ENCODE data around the gene MINPP1.
"Not testable (repeated sequence)": the region's sequence is repeated elsewhere in the genome, so short reads cannot be mapped to it uniquely, and the experiment has no call there.

The MINPP1 gene

DNA sequence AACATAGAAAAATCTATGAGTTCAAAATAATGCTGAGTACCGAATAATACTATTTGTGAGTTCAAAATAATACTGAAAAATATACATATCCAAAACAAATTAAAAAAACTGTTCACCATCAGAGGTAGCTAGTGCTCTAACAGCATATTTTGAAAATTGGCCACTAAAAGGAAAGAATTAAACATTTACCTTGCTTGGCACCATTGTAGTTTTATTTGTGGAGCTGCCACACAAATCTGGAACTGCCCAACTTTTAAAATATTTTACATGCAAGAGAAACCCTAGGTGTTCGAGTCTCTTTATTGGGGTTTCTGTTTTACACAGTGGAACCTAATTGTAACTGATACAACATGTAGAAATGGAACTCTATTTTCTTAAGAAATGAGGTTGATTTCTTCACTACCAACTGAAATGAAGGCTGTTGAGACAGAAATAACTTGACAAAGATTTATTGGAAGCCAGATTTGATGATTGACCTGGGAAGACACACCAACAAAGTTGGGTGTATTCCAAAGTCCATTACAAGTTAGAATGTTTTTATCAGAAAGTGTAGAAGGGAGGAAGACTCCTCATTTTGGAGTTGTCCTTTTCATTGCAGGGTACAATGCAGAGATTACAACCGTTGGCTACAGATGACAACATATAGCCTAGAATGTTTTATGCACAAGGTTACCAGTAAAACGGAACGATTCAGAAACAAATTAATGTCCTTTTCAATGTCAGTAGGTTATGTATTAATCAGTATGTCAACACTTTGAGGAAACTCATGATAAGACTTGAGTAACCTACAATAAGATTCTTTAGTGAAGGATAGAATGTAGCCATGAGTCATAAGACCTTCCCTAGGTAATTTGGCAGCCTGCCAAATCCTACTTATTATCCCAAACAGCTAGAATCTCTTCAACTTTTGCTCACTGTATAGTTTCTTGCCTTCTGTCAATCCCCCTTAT, 81.1 kb downstream of the MINPP1 start:
- peak overlapping the region; percentile 34 to 46 for H3K4me3 ChIP-seq (ENCODE audit: low read depth in 1 of 2, low read length in 2 of 2)
- no peak overlapping the region for H3K27ac ChIP-seq (ENCODE audit: low read depth, low read length)
- no peaks in the 10 kb centered on the region for H3K36me3 ChIP-seq (ENCODE audit: control insufficient read depth in 1 of 2, insufficient read depth in 2 of 2, low read length in 2 of 2)
- H3K27me3 ChIP-seq (ENCODE audit: control insufficient read depth in 1 of 2, insufficient read depth in 2 of 2, low read length in 2 of 2) = no peaks in the 10 kb centered on the region
- no peak overlapping the region for H3K9ac ChIP-seq (ENCODE audit: low read depth in 1 of 2, low read length in 2 of 2)
- no peaks in the 10 kb centered on the region for H3K9me3 ChIP-seq (ENCODE audit: control insufficient read depth in 1 of 2, low read length in 2 of 2)
- peaks cover 5 to 32% of the 10 kb centered on the region in 2 donors for H3K4me1 ChIP-seq (ENCODE audit: control insufficient read depth in 1 of 2, insufficient read depth in 2 of 2, low read length in 2 of 2)

DNA sequence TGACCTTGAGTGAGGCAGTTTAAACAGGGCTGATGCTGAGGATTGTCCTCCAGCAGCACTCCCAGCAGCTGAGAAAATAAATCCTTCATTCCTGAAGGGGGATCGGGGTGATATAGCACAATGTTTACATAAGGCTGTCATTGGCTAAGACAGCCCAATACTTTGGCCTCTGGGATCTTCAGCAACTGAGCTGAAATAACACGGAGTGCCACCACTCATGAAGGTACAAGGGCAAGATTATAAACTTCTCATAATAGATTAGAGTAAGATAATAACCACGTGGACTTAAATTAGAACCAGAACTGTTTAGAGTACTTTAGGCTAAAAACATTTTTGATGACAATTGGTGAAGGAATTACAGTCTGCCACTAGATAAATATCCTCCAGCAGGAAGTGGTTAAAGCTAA, 85.0 kb downstream of the MINPP1 start:
- Histone ChIP-seq H3K4me3 (ENCODE audit: low read depth in 1 of 2, low read length in 2 of 2) (no peak overlapping the region), H3K4me1 (ENCODE audit: control insufficient read depth in 1 of 2, insufficient read depth in 2 of 2, low read length in 2 of 2) (peaks cover 5 to 38% of the 10 kb centered on the region in 2 donors), H3K36me3 (ENCODE audit: control insufficient read depth in 1 of 2, insufficient read depth in 2 of 2, low read length in 2 of 2) (no peaks in the 10 kb centered on the region), H3K27ac (ENCODE audit: low read depth, low read length) (no peak overlapping the region), H3K9me3 (ENCODE audit: control insufficient read depth in 1 of 2, low read length in 2 of 2) (no peaks in the 10 kb centered on the region), H3K9ac (ENCODE audit: low read depth in 1 of 2, low read length in 2 of 2) (no peak overlapping the region), H3K27me3 (ENCODE audit: control insufficient read depth in 1 of 2, insufficient read depth in 2 of 2, low read length in 2 of 2) (no peaks in the 10 kb centered on the region)

DNA sequence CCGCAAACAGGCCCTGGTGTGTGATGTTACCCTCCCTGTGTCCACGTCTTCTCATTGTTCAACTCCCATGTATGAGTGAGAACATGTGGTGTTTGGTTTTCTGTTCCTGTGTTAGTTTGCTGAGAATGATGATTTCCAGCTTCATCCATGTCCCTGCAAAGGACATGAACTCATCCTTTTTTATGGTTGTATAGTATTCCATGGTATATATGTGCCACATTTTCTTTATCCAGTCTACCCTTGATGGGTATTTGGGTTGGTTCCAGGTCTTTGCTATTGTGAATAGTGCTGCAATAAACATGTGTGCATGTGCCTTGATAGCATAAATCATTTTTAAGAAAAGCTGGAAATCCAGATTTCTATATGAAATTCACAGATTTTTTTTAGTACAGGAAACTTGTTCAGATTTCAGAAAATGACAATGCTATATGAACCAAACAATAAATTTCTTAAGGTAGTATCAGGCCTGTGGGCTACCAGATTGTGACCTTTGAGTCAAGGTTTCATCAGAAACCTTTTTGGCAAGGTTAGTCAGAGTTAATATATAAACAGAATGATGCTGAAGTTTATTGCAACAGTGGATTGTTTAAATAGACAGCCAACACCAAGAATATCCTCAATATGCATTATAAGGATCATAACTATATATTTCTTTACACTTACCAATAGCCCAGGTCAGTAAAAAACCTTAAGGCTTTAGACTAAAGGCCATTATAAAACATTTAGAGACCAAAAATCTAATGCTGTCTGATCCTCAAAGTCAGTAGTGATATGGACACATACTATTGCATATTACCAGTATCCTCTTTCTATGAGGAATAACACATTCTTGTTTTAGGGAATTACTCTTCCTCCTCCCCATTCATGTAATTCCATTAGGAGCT, 86.3 kb downstream of the MINPP1 start:
- Histone ChIP-seq H3K9ac (ENCODE audit: low read depth in 1 of 2, low read length in 2 of 2) (no peak overlapping the region), H3K27ac (ENCODE audit: low read depth, low read length) (no peak overlapping the region), H3K4me1 (ENCODE audit: control insufficient read depth in 1 of 2, insufficient read depth in 2 of 2, low read length in 2 of 2) (peaks cover 5 to 33% of the 10 kb centered on the region in 2 donors), H3K9me3 (ENCODE audit: control insufficient read depth in 1 of 2, low read length in 2 of 2) (no peaks in the 10 kb centered on the region), H3K4me3 (ENCODE audit: low read depth in 1 of 2, low read length in 2 of 2) (no peak overlapping the region), H3K27me3 (ENCODE audit: control insufficient read depth in 1 of 2, insufficient read depth in 2 of 2, low read length in 2 of 2) (no peaks in the 10 kb centered on the region), H3K36me3 (ENCODE audit: control insufficient read depth in 1 of 2, insufficient read depth in 2 of 2, low read length in 2 of 2) (no peaks in the 10 kb centered on the region)

DNA sequence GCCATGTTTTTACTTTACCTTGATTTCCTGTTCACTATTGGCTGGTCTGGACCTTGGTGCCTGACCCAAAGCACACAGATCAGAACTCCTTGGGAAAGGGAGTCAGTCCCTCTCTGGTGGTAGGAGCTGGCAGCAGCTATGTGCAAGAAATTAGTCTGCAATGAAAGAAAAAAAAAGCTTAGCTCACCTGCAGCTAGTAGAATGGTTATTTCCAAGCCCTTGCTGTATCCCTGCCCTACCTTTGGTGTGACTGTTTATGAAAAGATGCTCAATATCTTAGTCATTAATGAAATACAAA, 86.8 kb downstream of the MINPP1 start:
- Histone ChIP-seq H3K4me1 (ENCODE audit: control insufficient read depth in 1 of 2, insufficient read depth in 2 of 2, low read length in 2 of 2) (peaks cover 5 to 31% of the 10 kb centered on the region in 2 donors), H3K36me3 (ENCODE audit: control insufficient read depth in 1 of 2, insufficient read depth in 2 of 2, low read length in 2 of 2) (no peaks in the 10 kb centered on the region), H3K27ac (ENCODE audit: low read depth, low read length) (no peak overlapping the region), H3K9ac (ENCODE audit: low read depth in 1 of 2, low read length in 2 of 2) (no peak overlapping the region), H3K9me3 (ENCODE audit: control insufficient read depth in 1 of 2, low read length in 2 of 2) (no peaks in the 10 kb centered on the region), H3K27me3 (ENCODE audit: control insufficient read depth in 1 of 2, insufficient read depth in 2 of 2, low read length in 2 of 2) (no peaks in the 10 kb centered on the region), H3K4me3 (ENCODE audit: low read depth in 1 of 2, low read length in 2 of 2) (no peak overlapping the region)

DNA sequence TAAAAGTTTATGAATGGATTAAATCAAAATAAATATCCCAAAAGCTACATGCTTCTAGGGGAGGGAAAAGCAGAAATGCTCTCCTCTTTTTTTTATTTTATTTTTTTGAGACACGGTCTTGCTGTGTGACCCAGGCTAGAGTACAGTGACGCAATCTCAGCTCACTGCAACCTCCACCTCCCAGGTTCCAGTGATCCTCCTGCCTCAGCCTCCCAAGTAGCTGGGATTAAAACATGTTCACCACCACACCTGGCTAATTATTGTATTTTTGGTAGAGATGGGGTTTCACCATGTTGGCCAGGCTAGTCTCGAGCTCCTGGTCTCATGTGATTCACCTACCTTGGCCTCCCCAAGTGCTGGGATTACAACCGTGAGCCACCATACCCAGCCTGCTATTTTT, 88.2 kb downstream of the MINPP1 start:
- not testable (repeated sequence) for H3K27ac ChIP-seq (ENCODE audit: low read depth, low read length); H3K27me3 ChIP-seq (ENCODE audit: control insufficient read depth in 1 of 2, insufficient read depth in 2 of 2, low read length in 2 of 2); H3K9me3 ChIP-seq (ENCODE audit: control insufficient read depth in 1 of 2, low read length in 2 of 2); H3K36me3 ChIP-seq (ENCODE audit: control insufficient read depth in 1 of 2, insufficient read depth in 2 of 2, low read length in 2 of 2); H3K9ac ChIP-seq (ENCODE audit: low read depth in 1 of 2, low read length in 2 of 2); H3K4me3 ChIP-seq (ENCODE audit: low read depth in 1 of 2, low read length in 2 of 2)
- peaks cover 5 to 24% of the 10 kb centered on the region in 2 donors for H3K4me1 ChIP-seq (ENCODE audit: control insufficient read depth in 1 of 2, insufficient read depth in 2 of 2, low read length in 2 of 2)

DNA sequence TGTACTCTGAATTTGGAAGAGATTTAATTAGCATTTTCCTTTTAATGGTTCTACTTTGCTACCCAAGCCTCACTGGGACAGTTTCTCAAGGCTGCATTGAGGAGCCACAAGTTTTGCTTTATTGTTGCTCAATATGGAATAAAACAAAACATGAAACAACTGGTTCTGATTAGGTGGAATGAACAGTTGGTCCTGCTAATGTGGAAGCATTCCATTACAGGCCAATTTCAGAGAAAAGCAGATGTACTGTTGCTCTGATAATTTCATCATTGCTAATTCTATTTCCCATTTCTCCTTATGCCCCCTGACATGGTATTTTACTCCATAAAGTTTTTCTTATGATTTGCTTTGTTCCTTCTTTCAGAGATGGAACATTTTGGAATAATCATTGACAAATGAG, 89.0 kb downstream of the MINPP1 start:
- H3K4me1 ChIP-seq (ENCODE audit: control insufficient read depth in 1 of 2, insufficient read depth in 2 of 2, low read length in 2 of 2) = peaks cover 5 to 22% of the 10 kb centered on the region in 2 donors
- H3K36me3 ChIP-seq (ENCODE audit: control insufficient read depth in 1 of 2, insufficient read depth in 2 of 2, low read length in 2 of 2) = no peaks in the 10 kb centered on the region
- H3K27me3 ChIP-seq (ENCODE audit: control insufficient read depth in 1 of 2, insufficient read depth in 2 of 2, low read length in 2 of 2) = no peaks in the 10 kb centered on the region
- H3K9ac ChIP-seq (ENCODE audit: low read depth in 1 of 2, low read length in 2 of 2) = no peak overlapping the region
- no peak overlapping the region for H3K4me3 ChIP-seq (ENCODE audit: low read depth in 1 of 2, low read length in 2 of 2)
- H3K9me3 ChIP-seq (ENCODE audit: control insufficient read depth in 1 of 2, low read length in 2 of 2) = no peaks in the 10 kb centered on the region
- H3K27ac ChIP-seq (ENCODE audit: low read depth, low read length) = no peak overlapping the region

DNA sequence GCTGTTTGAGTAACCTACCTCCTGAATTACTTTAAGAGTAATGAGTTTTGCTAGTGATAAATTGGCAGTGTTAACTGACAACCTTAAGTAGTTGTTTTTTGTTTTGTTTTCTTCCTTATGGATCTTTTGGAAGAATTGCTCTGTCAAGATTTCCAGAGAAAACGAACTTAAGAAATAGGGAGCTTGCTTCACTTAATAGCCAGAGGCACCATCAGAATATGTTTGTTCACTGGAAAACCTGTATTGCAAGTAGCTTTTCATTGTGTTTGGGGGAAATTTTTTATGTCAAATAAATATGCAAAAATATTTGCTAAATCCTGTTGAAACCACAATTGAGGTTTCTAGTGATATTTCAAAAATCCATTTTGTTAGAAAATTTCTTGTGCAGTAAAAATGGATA, 89.5 kb downstream of the MINPP1 start:
- H3K4me1 ChIP-seq (ENCODE audit: control insufficient read depth in 1 of 2, insufficient read depth in 2 of 2, low read length in 2 of 2) = peaks cover 5 to 17% of the 10 kb centered on the region in 2 donors
- no peaks in the 10 kb centered on the region for H3K9me3 ChIP-seq (ENCODE audit: control insufficient read depth in 1 of 2, low read length in 2 of 2)
- no peak overlapping the region for H3K9ac ChIP-seq (ENCODE audit: low read depth in 1 of 2, low read length in 2 of 2)
- no peak overlapping the region for H3K4me3 ChIP-seq (ENCODE audit: low read depth in 1 of 2, low read length in 2 of 2)
- no peaks in the 10 kb centered on the region for H3K36me3 ChIP-seq (ENCODE audit: control insufficient read depth in 1 of 2, insufficient read depth in 2 of 2, low read length in 2 of 2)
- H3K27me3 ChIP-seq (ENCODE audit: control insufficient read depth in 1 of 2, insufficient read depth in 2 of 2, low read length in 2 of 2) = no peaks in the 10 kb centered on the region
- no peak overlapping the region for H3K27ac ChIP-seq (ENCODE audit: low read depth, low read length)

DNA sequence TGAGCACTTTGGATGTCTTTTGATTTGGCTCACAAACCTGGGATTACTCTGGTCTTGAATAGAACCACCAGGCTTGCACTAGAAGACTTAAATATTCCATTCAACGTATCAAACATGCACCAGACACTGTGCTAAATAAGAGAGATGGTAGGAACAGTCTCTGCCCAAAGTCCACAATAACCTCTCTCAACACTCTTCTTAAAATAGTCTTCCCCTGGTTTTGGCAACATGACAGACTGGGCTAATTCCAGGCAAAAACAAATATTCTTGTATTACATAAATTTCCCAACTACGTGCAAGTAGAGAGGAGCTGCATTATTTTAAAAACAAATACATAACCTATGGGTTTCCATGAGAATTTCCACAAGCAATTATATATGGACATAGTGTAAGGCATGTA, 90.2 kb downstream of the MINPP1 start:
- Histone ChIP-seq H3K9ac (ENCODE audit: low read depth in 1 of 2, low read length in 2 of 2) (no peak overlapping the region), H3K9me3 (ENCODE audit: control insufficient read depth in 1 of 2, low read length in 2 of 2) (no peaks in the 10 kb centered on the region), H3K27me3 (ENCODE audit: control insufficient read depth in 1 of 2, insufficient read depth in 2 of 2, low read length in 2 of 2) (no peaks in the 10 kb centered on the region), H3K27ac (ENCODE audit: low read depth, low read length) (no peak overlapping the region), H3K36me3 (ENCODE audit: control insufficient read depth in 1 of 2, insufficient read depth in 2 of 2, low read length in 2 of 2) (no peaks in the 10 kb centered on the region), H3K4me3 (ENCODE audit: low read depth in 1 of 2, low read length in 2 of 2) (no peak overlapping the region), H3K4me1 (ENCODE audit: control insufficient read depth in 1 of 2, insufficient read depth in 2 of 2, low read length in 2 of 2) (peaks cover 0 to 10% of the 10 kb centered on the region in 2 donors)

DNA sequence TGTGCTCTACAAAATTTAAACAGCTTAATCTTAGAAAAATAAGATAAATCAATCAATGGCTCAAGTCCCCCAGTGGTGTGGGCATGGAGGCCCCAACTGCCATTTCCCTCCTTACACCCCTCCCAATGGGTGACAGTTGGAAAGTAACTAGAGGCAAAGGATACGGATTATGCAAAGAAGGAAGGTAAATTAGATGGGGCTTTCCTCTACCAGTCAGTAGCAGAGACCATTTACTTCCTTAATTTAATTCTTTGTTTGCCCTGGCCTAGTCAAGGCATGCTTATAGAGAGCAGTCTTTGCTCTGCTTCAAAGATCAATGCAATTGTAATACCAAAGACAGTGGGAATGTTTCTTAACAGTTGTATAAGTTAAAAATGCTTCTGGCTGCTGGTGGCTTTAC, 91.7 kb downstream of the MINPP1 start:
- H3K9me3 ChIP-seq (ENCODE audit: control insufficient read depth in 1 of 2, low read length in 2 of 2) = no peaks in the 10 kb centered on the region
- no peak overlapping the region for H3K27ac ChIP-seq (ENCODE audit: low read depth, low read length)
- no peak overlapping the region for H3K9ac ChIP-seq (ENCODE audit: low read depth in 1 of 2, low read length in 2 of 2)
- no peaks in the 10 kb centered on the region for H3K27me3 ChIP-seq (ENCODE audit: control insufficient read depth in 1 of 2, insufficient read depth in 2 of 2, low read length in 2 of 2)
- H3K4me1 ChIP-seq (ENCODE audit: control insufficient read depth in 1 of 2, insufficient read depth in 2 of 2, low read length in 2 of 2) = peaks cover 0 to 8% of the 10 kb centered on the region in 2 donors
- H3K36me3 ChIP-seq (ENCODE audit: control insufficient read depth in 1 of 2, insufficient read depth in 2 of 2, low read length in 2 of 2) = no peaks in the 10 kb centered on the region
- no peak overlapping the region for H3K4me3 ChIP-seq (ENCODE audit: low read depth in 1 of 2, low read length in 2 of 2)

DNA sequence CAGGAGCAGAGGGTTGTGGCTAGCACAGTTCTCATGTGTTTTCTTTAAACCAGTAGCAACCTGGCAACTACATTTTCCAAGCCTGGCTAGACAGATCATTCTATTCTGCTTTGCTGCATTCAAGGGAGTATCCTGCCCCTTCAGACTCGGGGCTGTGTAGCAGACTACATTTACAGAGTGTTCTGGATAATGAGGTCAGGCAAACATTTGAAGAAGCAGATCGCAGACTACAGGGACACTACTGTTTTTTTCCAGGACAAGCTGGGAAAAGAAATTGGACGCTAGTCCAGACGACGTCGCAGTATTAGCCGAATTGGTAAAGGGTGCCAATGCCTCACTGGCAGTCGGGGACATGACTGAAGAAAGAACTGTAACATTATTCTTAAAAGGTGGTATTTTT, 94.0 kb downstream of the MINPP1 start:
- no peaks in the 10 kb centered on the region for H3K36me3 ChIP-seq (ENCODE audit: control insufficient read depth in 1 of 2, insufficient read depth in 2 of 2, low read length in 2 of 2)

More for the DNA sequence above, 94.0 kb downstream of the MINPP1 start:
- H3K4me3 ChIP-seq (ENCODE audit: low read depth in 1 of 2, low read length in 2 of 2) = no peak overlapping the region
- no peak overlapping the region for H3K9ac ChIP-seq (ENCODE audit: low read depth in 1 of 2, low read length in 2 of 2)
- peaks cover 0 to 10% of the 10 kb centered on the region in 2 donors for H3K4me1 ChIP-seq (ENCODE audit: control insufficient read depth in 1 of 2, insufficient read depth in 2 of 2, low read length in 2 of 2)
- no peaks in the 10 kb centered on the region for H3K9me3 ChIP-seq (ENCODE audit: control insufficient read depth in 1 of 2, low read length in 2 of 2)
- no peak overlapping the region for H3K27ac ChIP-seq (ENCODE audit: low read depth, low read length)
- H3K27me3 ChIP-seq (ENCODE audit: control insufficient read depth in 1 of 2, insufficient read depth in 2 of 2, low read length in 2 of 2) = no peaks in the 10 kb centered on the region
